IMR-90 (cell line): ENCODE results near the gene TCOF1. TPM values are rescaled to one million over a fixed set of nuclear protein-coding genes. Genes with fewer than 3 reads are reported as not detected.
A peak's percentile ranks its signal among the peaks of the same experiment; 100 is the strongest.

Source experiments
- ATAC-seq: fragments of 200-7000 bp; cut with Tn5 transposase; 2 replicates; pipeline ENCODE4 v1.9.1; 2020; ENCODE audit warnings: low read depth, mild to moderate bottlenecking, moderate library complexity
- BruUV-seq: library from RNA; stranded (reverse); fragments of 400-500 nt; replicated peaks from 2 replicates; lab custom pipeline; 2021; lab: Mats Ljungman, UMichigan
- CTCF ChIA-PET: fragments of 300-600 bp; formaldehyde crosslinking; extraction: SDS; loops from one replicate; lab custom pipeline; 2021; ENCODE audit warnings: antibody characterized with exemption; lab: Yijun Ruan, JAX
- POLR2A ChIA-PET: fragments of 300-600 bp; sonication (Branson Sonifier 250); formaldehyde crosslinking; loops from one replicate; lab custom pipeline; 2022; ENCODE audit warnings: antibody characterized with exemption; ENCODE audit not compliant: unreplicated experiment; lab: Charles Lee
- DNase-seq: peaks from one replicate; pipeline ENCODE4 v3.0.0; 2013
- H2AFZ ChIP-seq: replicated peaks from 2 replicates; pipeline ENCODE3; 2013; ENCODE audit warnings: low read length, mild to moderate bottlenecking; ENCODE audit not compliant: poor library complexity
- H2AK5ac ChIP-seq: 2 replicates; pipeline ENCODE4 v1.6.1; 2013; ENCODE audit warnings: low read depth, low read length, inconsistent platforms
- H2AK9ac ChIP-seq: replicated peaks from 2 replicates; pipeline ENCODE3; 2013; ENCODE audit warnings: mild to moderate bottlenecking, low read depth, low read length, moderate library complexity; ENCODE audit not compliant: poor library complexity
- H2BK120ac ChIP-seq: 2 replicates; pipeline ENCODE4 v1.6.1; 2013; ENCODE audit warnings: low read depth, low read length, inconsistent platforms
- H2BK15ac ChIP-seq: 3 replicates; pipeline ENCODE4 v1.6.1; 2013; ENCODE audit warnings: low read depth, low read length, inconsistent platforms
- H2BK20ac ChIP-seq: 2 replicates; pipeline ENCODE4 v1.6.1; 2013; ENCODE audit warnings: low read depth, mild to moderate bottlenecking, inconsistent platforms, low read length, moderate library complexity
- H2BK5ac ChIP-seq: 2 replicates; pipeline ENCODE4 v1.6.1; 2013; ENCODE audit warnings: mild to moderate bottlenecking, low read depth, low read length, inconsistent platforms; ENCODE audit not compliant: poor library complexity, severe bottlenecking
- H3K14ac ChIP-seq: replicated peaks from 2 replicates; pipeline ENCODE4 v1.6.1; 2013; ENCODE audit warnings: low read depth, low read length, inconsistent platforms
- H3K18ac ChIP-seq: 2 replicates; pipeline ENCODE4 v1.6.1; 2013; ENCODE audit warnings: low read depth, low read length, control low read depth
- H3K23ac ChIP-seq: 2 replicates; pipeline ENCODE4 v1.6.1; 2013; ENCODE audit warnings: low read depth, low read length, inconsistent platforms
- H3K27ac ChIP-seq: 2 replicates; pipeline ENCODE4 v1.5.1; 2013; ENCODE audit warnings: mild to moderate bottlenecking, control low read depth, low read length; ENCODE audit not compliant: insufficient read depth
- H3K27me3 ChIP-seq: 2 replicates; pipeline ENCODE4 v1.6.1; 2013; ENCODE audit warnings: low read length; ENCODE audit not compliant: control insufficient read depth, insufficient read depth
- H3K36me3 ChIP-seq: 2 replicates; pipeline ENCODE4 v1.6.1; 2013; ENCODE audit warnings: low read length, mixed read lengths; ENCODE audit not compliant: control insufficient read depth, insufficient read depth
- H3K4ac ChIP-seq: 2 replicates; pipeline ENCODE4 v1.6.1; 2013; ENCODE audit warnings: low read depth, low read length, inconsistent platforms
- H3K4me1 ChIP-seq: 2 replicates; pipeline ENCODE4 v1.6.1; 2013; ENCODE audit warnings: low read length, mixed read lengths; ENCODE audit not compliant: control insufficient read depth, insufficient read depth
- H3K4me2 ChIP-seq: 2 replicates; pipeline ENCODE4 v1.6.1; 2013; ENCODE audit warnings: low read depth, mild to moderate bottlenecking, control low read depth, low read length, moderate library complexity
- H3K4me3 ChIP-seq: 2 replicates; pipeline ENCODE4 v1.5.1; 2013; ENCODE audit warnings: low read depth, mild to moderate bottlenecking, control low read depth, low read length, moderate library complexity; ENCODE audit not compliant: insufficient read depth
- H3K56ac ChIP-seq: 2 replicates; pipeline ENCODE4 v1.6.1; 2013; ENCODE audit warnings: low read length, inconsistent platforms; ENCODE audit not compliant: insufficient read depth; ENCODE audit errors: extremely low read depth
- H3K79me1 ChIP-seq, 2 experiments: 2 replicates each; pipeline ENCODE4 v1.6.1; 2013; ENCODE audit warnings: low read length in 2 of 2, inconsistent platforms in 1 of 2, low read depth in 1 of 2
- H3K9ac ChIP-seq: 2 replicates; pipeline ENCODE4 v1.6.1; 2013; ENCODE audit warnings: low read depth, low read length, control low read depth
- H3K9me1 ChIP-seq: 2 replicates; pipeline ENCODE4 v1.6.1; 2013; ENCODE audit warnings: low read length, inconsistent platforms; ENCODE audit not compliant: insufficient read depth
- H3K9me3 ChIP-seq: 2 replicates; pipeline ENCODE4 v1.6.1; 2013; ENCODE audit warnings: low read length; ENCODE audit not compliant: control insufficient read depth, insufficient read depth
- H4K20me1 ChIP-seq: 2 replicates; pipeline ENCODE4 v1.6.1; 2013; ENCODE audit warnings: low read length, inconsistent platforms; ENCODE audit not compliant: insufficient read depth
- H4K5ac ChIP-seq: 2 replicates; pipeline ENCODE4 v1.6.1; 2013; ENCODE audit warnings: mild to moderate bottlenecking, low read depth, low read length, control low read depth
- H4K8ac ChIP-seq, 2 experiments: 2 replicates each; pipeline ENCODE4 v1.6.1; 2013; ENCODE audit warnings: low read depth in 2 of 2, low read length in 2 of 2, control low read depth in 1 of 2, inconsistent platforms in 1 of 2
- H4K91ac ChIP-seq: 2 replicates; pipeline ENCODE4 v1.6.1; 2013; ENCODE audit warnings: low read depth, low read length, inconsistent platforms; ENCODE audit not compliant: insufficient read depth
- BHLHE40 ChIP-seq: fragments of 150-350 bp; IDR thresholded peaks from 2 replicates; pipeline ENCODE4 v1.6.1; 2016; ENCODE audit warnings: mild to moderate bottlenecking, low read depth, low read length
- CEBPB ChIP-seq: IDR thresholded peaks from 2 replicates; pipeline ENCODE4 v1.6.1; 2012; ENCODE audit warnings: low read depth, low read length, improper control_type of control experiment
- CHD1 ChIP-seq: IDR thresholded peaks from 2 replicates; pipeline ENCODE4 v1.6.1; 2012; ENCODE audit warnings: low read depth, low read length, improper control_type of control experiment
- CTCF ChIP-seq: conservative IDR thresholded peaks from 2 replicates; pipeline ENCODE4 v1.5.1; 2012; ENCODE audit warnings: mild to moderate bottlenecking, low read depth, low read length, improper control_type of control experiment
- ELK1 ChIP-seq: fragments of 150-350 bp; IDR thresholded peaks from 2 replicates; pipeline ENCODE4 v1.6.1; 2016; ENCODE audit warnings: low read depth, mild to moderate bottlenecking, low read length, moderate library complexity, borderline replicate concordance
- FOS ChIP-seq: fragments of 150-350 bp; IDR thresholded peaks from 2 replicates; pipeline ENCODE4 v1.6.1; 2016; ENCODE audit warnings: low read depth, low read length
- MAFK ChIP-seq: IDR thresholded peaks from 2 replicates; pipeline ENCODE4 v1.6.1; 2012; ENCODE audit warnings: low read depth, low read length, improper control_type of control experiment
- MAZ ChIP-seq: IDR thresholded peaks from 2 replicates; pipeline ENCODE4 v1.6.1; 2012; ENCODE audit warnings: low read depth, mild to moderate bottlenecking, low read length, improper control_type of control experiment, moderate library complexity, borderline replicate concordance
- MXI1 ChIP-seq: IDR thresholded peaks from 2 replicates; pipeline ENCODE4 v1.6.1; 2012; ENCODE audit warnings: low read depth, mild to moderate bottlenecking, low read length, moderate library complexity, borderline replicate concordance
- POLR2A ChIP-seq: IDR thresholded peaks from 2 replicates; pipeline ENCODE4 v1.6.1; 2012; ENCODE audit warnings: mild to moderate bottlenecking, low read depth, low read length
- RAD21 ChIP-seq: IDR thresholded peaks from 2 replicates; pipeline ENCODE4 v1.6.1; 2012; ENCODE audit warnings: low read length, improper control_type of control experiment
- RCOR1 ChIP-seq: IDR thresholded peaks from 2 replicates; pipeline ENCODE4 v1.6.1; 2012; ENCODE audit warnings: mild to moderate bottlenecking, low read length, improper control_type of control experiment; ENCODE audit not compliant: insufficient replicate concordance
- RFX5 ChIP-seq: IDR thresholded peaks from 2 replicates; pipeline ENCODE4 v1.8.0; 2012; ENCODE audit warnings: low read depth, mild to moderate bottlenecking, low read length, moderate library complexity
- SMC3 ChIP-seq: fragments of 150-350 bp; IDR thresholded peaks from 2 replicates; pipeline ENCODE4 v1.6.1; 2016; ENCODE audit warnings: low read depth, mild to moderate bottlenecking, antibody characterized with exemption, low read length, moderate library complexity
- USF2 ChIP-seq: fragments of 150-350 bp; IDR thresholded peaks from 2 replicates; pipeline ENCODE4 v1.6.1; 2017; ENCODE audit warnings: mild to moderate bottlenecking, antibody characterized with exemption, low read length, low read depth
- WGBS, 2 experiments: methylation state at CpG; one replicate each; pipeline versions ENCODE4 v1.1.5 to v1.1.7; 2013; ENCODE audit warnings: missing lambda C conversion rate in 2 of 2; ENCODE audit not compliant: insufficient read length in 1 of 2; ENCODE audit errors: extremely low coverage in 2 of 2; 5-methylcytosine and 5-hydroxymethylcytosine counted together
- dilution Hi-C: fragments of 300-500 bp; cut with HindIII; formaldehyde crosslinking; loops from one replicate; pipeline ENCODE4 v1.14.3; 2018; ENCODE audit warnings: low sequenced_read_pairs; ENCODE audit not compliant: unreplicated experiment
- in situ Hi-C: fragments of 300-500 bp; cut with MboI; formaldehyde crosslinking; loops from 3 replicates; pipeline ENCODE4 v1.14.3; 2019; ENCODE audit warnings: low sequenced_read_pairs, inconsistent platforms, mixed read lengths
- intact Hi-C: fragments of 100-400 bp; cut with micrococcal nuclease; formaldehyde crosslinking; loops from 2 replicates; pipeline ENCODE4 v1.10.0; 2022
- polyA plus RNA-seq, 3 experiments: library from polyadenylated mRNA; depleted of rRNA; stranded (reverse); fragments of >200 nt; gene quantifications; 2 replicates each; pipeline ENCODE4 v1.2.3, GENCODE V29; 2012; ENCODE audit warnings: low replicate concordance in 1 of 3
- total RNA-seq: library from RNA; depleted of rRNA; stranded (reverse); fragments of >200 nt; gene quantifications from 2 replicates; pipeline ENCODE4 v1.2.3, GENCODE V29; 2012

Gene TCOF1
- total and polyA plus RNA-seq, 2 of the 4 experiments (the other 2 are of a cell fraction), result 18.2 to 19.7 TPM

GRCh38 chr5:150335778-150336177, 21.7 kb upstream of the TCOF1 start:
- no peaks in the 10 kb centered on the region for H3K27me3 ChIP-seq
- 80% methylated on average over 1 of the region's 4 CpGs; no CpG with 5 or more reads in 1 of the 2 experiments for WGBS, 2 experiments

More at GRCh38 chr5:150335778-150336177, 21.7 kb upstream of the TCOF1 start:
- no peak overlapping the region for H2AFZ ChIP-seq
- no peaks in the 10 kb centered on the region for H3K36me3 ChIP-seq
- ATAC-seq (peak; percentile 85), DNase-seq (peak; percentile 40)
- H3K27ac ChIP-seq, result peak overlapping the region; percentile 52; the same call in 1 of the 2 replicates
- H3K23ac ChIP-seq, result peak overlapping the region; percentile 29; the same call in 1 of the 2 replicates
- peak overlapping the region; percentile 90; the same call in 1 of the 2 replicates for H2AK5ac ChIP-seq
- peak overlapping the region in 1 of 2 experiments; percentile 4; a peak in 1 of 4 replicates for H4K8ac ChIP-seq
- ChIA-PET POLR2A (interaction anchor here (0.6 to 1.2 kb wide), 2 partner anchors 8 to 37 kb away, joined by 3 to 4 read pairs; no protein-coding TSS in a partner anchor), CTCF (interaction anchor here (0.8 kb wide), 1 partner anchor 17 kb away, joined by 3 read pairs; no protein-coding TSS in a partner anchor)
- H3K79me1 ChIP-seq, result no peaks in the 10 kb centered on the region
- peak overlapping the region; percentile 71; the same call in 1 of the 2 replicates for H3K18ac ChIP-seq
- no peak overlapping the region for H3K4me3 ChIP-seq
- peak overlapping the region; percentile 64 for H3K4ac ChIP-seq
- no peaks in the 10 kb centered on the region for H3K9me3 ChIP-seq
- TF ChIP-seq ELK1 (no peak), RAD21 (no peak), CEBPB (no peak), FOS (no peak), USF2 (no peak), BHLHE40 (no peak), RFX5 (no peak), MXI1 (no peak), POLR2A (no peak), CHD1 (no peak), MAFK (no peak), MAZ (no peak), CTCF (no peak), SMC3 (no peak), RCOR1 (no peak)
- H4K91ac ChIP-seq, result peak overlapping the region; percentile 63; the same call in 1 of the 2 replicates
- peak overlapping the region; percentile 67; the same call in 1 of the 2 replicates for H2BK120ac ChIP-seq
- dilution Hi-C loops, result no loop called here
- peaks cover 12% of the 10 kb centered on the region for H3K4me1 ChIP-seq
- intact Hi-C loops, result no loop called here
- H2BK20ac ChIP-seq, result peak overlapping the region; percentile 77; the same call in 1 of the 2 replicates
- H2BK5ac ChIP-seq, result peak overlapping the region; percentile 40
- H2BK15ac ChIP-seq, result peak overlapping the region; percentile 62; the same call in 1 of the 3 replicates
- in situ Hi-C loops, result no loop called here
- H3K9ac ChIP-seq, result no peak overlapping the region
- H3K14ac ChIP-seq, result peak overlapping the region; percentile 42; the same call in 1 of the 2 replicates
- H2AK9ac ChIP-seq, result no peak overlapping the region
- peak overlapping the region; percentile 45 for H4K5ac ChIP-seq
- H3K56ac ChIP-seq, result no peak overlapping the region
- H3K9me1 ChIP-seq, result peaks cover 6% of the 10 kb centered on the region
- H4K20me1 ChIP-seq, result no peaks in the 10 kb centered on the region
- BruUV-seq, result no TSS peak
- peak overlapping the region; percentile 58 for H3K4me2 ChIP-seq
